HepG2 (cell line): ENCODE data around the gene SLC2A11.

Source experiments
- CBFB ChIP-seq: sonication (generic); formaldehyde crosslinking; IDR thresholded peaks from 2 replicates; pipeline ENCODE4 v1.4.0; 2020; ENCODE audit warnings: missing genetic modification reagents
- CREB1 ChIP-seq, 2 experiments: fragments of 450-650 bp in 1 of 2; IDR thresholded peaks; 2 replicates each; pipeline ENCODE4 v1.6.1; 2016 to 2017; ENCODE audit warnings: control low read depth in 1 of 2, mild to moderate bottlenecking in 1 of 2, missing compliant biosample characterization in 1 of 2, missing genetic modification characterization in 1 of 2
- MTA1 ChIP-seq: sonication (generic); formaldehyde crosslinking; IDR thresholded peaks from 2 replicates; pipeline ENCODE4 v1.4.0; 2020; ENCODE audit warnings: missing genetic modification reagents, mild to moderate bottlenecking, borderline replicate concordance
- TCF7L2 ChIP-seq: IDR thresholded peaks from 2 replicates; pipeline ENCODE4 v1.6.1; 2011; ENCODE audit warnings: mild to moderate bottlenecking, low read depth, low read length, moderate library complexity
- TF ChIP-seq, protein P1 (sequence below): sonication (generic); formaldehyde crosslinking; IDR thresholded peaks from 2 replicates; pipeline ENCODE4 v1.5.0; 2020; ENCODE audit warnings: mild to moderate bottlenecking, missing genetic modification reagents, moderate library complexity

DNA sequence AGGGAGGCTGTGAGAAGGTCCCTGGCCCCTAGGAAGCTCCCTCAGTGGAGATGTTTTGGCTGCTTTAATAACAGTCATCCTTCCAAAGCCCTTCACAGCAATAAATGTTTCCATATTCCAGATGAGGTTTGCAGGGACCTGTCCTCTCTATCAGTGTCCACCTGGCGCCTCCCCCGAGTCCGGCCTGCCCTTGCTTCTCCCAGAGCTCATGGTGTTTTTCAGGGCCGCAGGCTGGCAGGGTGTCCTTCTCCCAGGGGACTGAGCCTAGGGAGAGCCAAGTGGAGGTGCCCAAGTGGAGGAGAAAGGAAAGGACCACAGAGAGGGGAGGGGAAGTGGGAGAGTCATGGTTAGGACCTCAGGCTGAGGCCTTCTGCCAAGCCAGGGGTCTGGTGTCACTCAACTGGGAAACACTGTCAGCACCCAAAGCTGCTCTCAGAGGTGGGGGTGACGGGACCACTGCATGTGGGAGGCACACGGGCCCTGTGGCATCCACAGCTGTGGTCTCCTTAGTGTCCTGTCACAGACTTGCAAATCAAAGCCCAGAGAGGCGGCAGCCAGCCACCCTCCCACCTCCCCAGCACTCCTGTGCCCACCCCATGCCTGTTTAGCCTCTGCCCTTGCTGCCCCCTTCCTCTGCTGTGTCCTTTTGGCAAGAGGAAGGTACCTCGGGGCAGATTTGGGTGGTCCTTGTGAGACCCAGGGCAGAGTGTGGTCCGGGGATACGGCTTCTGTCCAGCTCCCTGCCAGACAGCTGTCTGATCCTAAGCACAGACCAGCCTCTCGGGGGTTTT lies 25.3 kb upstream of the SLC2A11 start:
- TF ChIP-seq, protein P1, sequence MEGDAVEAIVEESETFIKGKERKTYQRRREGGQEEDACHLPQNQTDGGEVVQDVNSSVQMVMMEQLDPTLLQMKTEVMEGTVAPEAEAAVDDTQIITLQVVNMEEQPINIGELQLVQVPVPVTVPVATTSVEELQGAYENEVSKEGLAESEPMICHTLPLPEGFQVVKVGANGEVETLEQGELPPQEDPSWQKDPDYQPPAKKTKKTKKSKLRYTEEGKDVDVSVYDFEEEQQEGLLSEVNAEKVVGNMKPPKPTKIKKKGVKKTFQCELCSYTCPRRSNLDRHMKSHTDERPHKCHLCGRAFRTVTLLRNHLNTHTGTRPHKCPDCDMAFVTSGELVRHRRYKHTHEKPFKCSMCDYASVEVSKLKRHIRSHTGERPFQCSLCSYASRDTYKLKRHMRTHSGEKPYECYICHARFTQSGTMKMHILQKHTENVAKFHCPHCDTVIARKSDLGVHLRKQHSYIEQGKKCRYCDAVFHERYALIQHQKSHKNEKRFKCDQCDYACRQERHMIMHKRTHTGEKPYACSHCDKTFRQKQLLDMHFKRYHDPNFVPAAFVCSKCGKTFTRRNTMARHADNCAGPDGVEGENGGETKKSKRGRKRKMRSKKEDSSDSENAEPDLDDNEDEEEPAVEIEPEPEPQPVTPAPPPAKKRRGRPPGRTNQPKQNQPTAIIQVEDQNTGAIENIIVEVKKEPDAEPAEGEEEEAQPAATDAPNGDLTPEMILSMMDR (CRISPR knock-in tag): no peak
- no peak for TF ChIP-seq CBFB (CRISPR knock-in tag)
- TF ChIP-seq MTA1: no peak
- TF ChIP-seq CREB1 (IDR thresholded peaks at IDR 0.05): no peak
- no peak for TF ChIP-seq CREB1 (CRISPR knock-in tag; IDR thresholded peaks at IDR 0.05)
- TF ChIP-seq TCF7L2: no peak
